Activated CD4-positive, alpha-beta T cell treated with anti-CD3 and anti-CD28 coated beads for 36 hours (primary cell): Measurements from ENCODE around the gene ARMC12. TPM values are rescaled to one million over a fixed set of nuclear protein-coding genes. Genes with fewer than 3 reads are reported as not detected.
A peak's percentile ranks its signal among the peaks of the same experiment; 100 is the strongest.

Experiments
- ATAC-seq: fragments of 200-7000 bp; cut with Tn5 transposase; one replicate; pipeline ENCODE4 v1.10.0; 2021; ENCODE audit warnings: mild to moderate bottlenecking, moderate library complexity
- CTCF ChIA-PET: fragments of 350-600 bp; sonication (Branson Sonifier 250); formaldehyde crosslinking; loops from one replicate; lab custom pipeline; 2021; ENCODE audit warnings: antibody characterized with exemption; lab: Charles Lee
- POLR2A ChIA-PET: fragments of 350-600 bp; sonication (Branson Sonifier 250); formaldehyde crosslinking; loops from one replicate; lab custom pipeline; 2021; ENCODE audit warnings: antibody characterized with exemption, inconsistent platforms; lab: Charles Lee
- DNase-seq: peaks from one replicate; pipeline ENCODE4 v3.0.0-alpha.2; 2020
- H3K27ac Mint-ChIP-seq: one replicate; pipeline ENCODE4 v1.8.0; 2021; ENCODE audit warnings: mixed read lengths
- H3K27me3 Mint-ChIP-seq: one replicate; pipeline ENCODE4 v1.8.0; 2021; ENCODE audit warnings: mixed read lengths
- H3K36me3 Mint-ChIP-seq: one replicate; pipeline ENCODE4 v1.8.0; 2021; ENCODE audit warnings: low read depth, mixed read lengths
- H3K4me1 Mint-ChIP-seq: one replicate; pipeline ENCODE4 v1.8.0; 2021; ENCODE audit warnings: mixed read lengths
- H3K4me3 Mint-ChIP-seq: one replicate; pipeline ENCODE4 v1.8.0; 2021; ENCODE audit warnings: mild to moderate bottlenecking, moderate library complexity, mixed read lengths
- H3K9me3 Mint-ChIP-seq: one replicate; pipeline ENCODE4 v1.8.0; 2021; ENCODE audit warnings: low read depth, mixed read lengths
- intact Hi-C, 2 experiments: fragments of 100-400 bp; cut with DNase I in 1 of 2; cut with micrococcal nuclease in 1 of 2; formaldehyde crosslinking; loops; one replicate each; pipeline versions ENCODE4 v1.14.2 to v1.15.1; 2022 to 2024; cut with DNase I, micrococcal nuclease
- total RNA-seq, 2 experiments: library from RNA; stranded (reverse); gene quantifications; one replicate each; pipeline ENCODE4 v1.2.3, GENCODE V29; 2021

Gene ARMC12
- total RNA-seq, 2 experiments from 2014 or later = 1.3 to 3.0 TPM

- DNase-seq (peak; percentile 75), ATAC-seq (peak; percentile 96)
- intact Hi-C loops = no loop called here
- no peak overlapping the region for H3K4me3 Mint-ChIP-seq
- peaks cover 2% of the 10 kb centered on the region for H3K9me3 Mint-ChIP-seq
- H3K4me1 Mint-ChIP-seq = peaks cover 21% of the 10 kb centered on the region
- H3K36me3 Mint-ChIP-seq = no peaks in the 10 kb centered on the region
- CTCF ChIA-PET = interaction anchor here (0.6 kb wide), 1 partner anchor 226 kb away, joined by 5 read pairs; no protein-coding TSS in a partner anchor
- no peaks in the 10 kb centered on the region for H3K27me3 Mint-ChIP-seq
- POLR2A ChIA-PET = no interaction called here
- peak overlapping the region; percentile 63 for H3K27ac Mint-ChIP-seq
Observed at GRCh38 chr6:35751594-35751993, 14.8 kb downstream of the ARMC12 start.

GRCh38 chr6:35752330-35752729, 15.5 kb downstream of the ARMC12 start:
- Mint-ChIP-seq H3K4me1 (peaks cover 21% of the 10 kb centered on the region), H3K4me3 (no peak overlapping the region), H3K27ac (no peak overlapping the region), H3K9me3 (peaks cover 2% of the 10 kb centered on the region), H3K27me3 (peaks cover under 1% of the 10 kb centered on the region), H3K36me3 (no peaks in the 10 kb centered on the region)
- intact Hi-C loops = no loop called here
- no peak for DNase-seq
- ATAC-seq = no peak
- ChIA-PET POLR2A (interaction anchor here (0.7 kb wide), 1 partner anchor 691 kb away, joined by 6 read pairs; no protein-coding TSS in a partner anchor), CTCF (no interaction called here)

- H3K4me1 Mint-ChIP-seq = peaks cover 21% of the 10 kb centered on the region
- H3K36me3 Mint-ChIP-seq = no peaks in the 10 kb centered on the region
- H3K27me3 Mint-ChIP-seq = peaks cover 5% of the 10 kb centered on the region
- no peak overlapping the region for H3K27ac Mint-ChIP-seq
- ChIA-PET POLR2A (interaction anchor here (0.6 kb wide), 2 partner anchors 108 to 180 kb away, joined by 4 to 5 read pairs; no protein-coding TSS in a partner anchor), CTCF (interaction anchor here (0.6 to 1.9 kb wide), 9 partner anchors 9 to 940 kb away, joined by 3 to 5 read pairs (median 3); no protein-coding TSS in a partner anchor)
- ATAC-seq = no peak
- no peak for DNase-seq
- no peaks in the 10 kb centered on the region for H3K9me3 Mint-ChIP-seq
- intact Hi-C loops = no loop called here
- H3K4me3 Mint-ChIP-seq = no peak overlapping the region
Observed at GRCh38 chr6:35754452-35755277, 17.8 kb downstream of the ARMC12 start.

- DNase-seq (no peak), ATAC-seq (no peak)
- no peaks in the 10 kb centered on the region for H3K36me3 Mint-ChIP-seq
- intact Hi-C loops = no loop called here
- no peaks in the 10 kb centered on the region for H3K9me3 Mint-ChIP-seq
- ChIA-PET POLR2A (interaction anchor here (0.6 kb wide), 1 partner anchor 109 kb away, joined by 4 read pairs; no protein-coding TSS in a partner anchor), CTCF (interaction anchor here (0.6 to 1.9 kb wide), 6 partner anchors 8 to 187 kb away, joined by 3 to 5 read pairs (median 3); no protein-coding TSS in a partner anchor)
- no peak overlapping the region for H3K4me3 Mint-ChIP-seq
- peaks cover 18% of the 10 kb centered on the region for H3K4me1 Mint-ChIP-seq
- H3K27ac Mint-ChIP-seq = no peak overlapping the region
- H3K27me3 Mint-ChIP-seq = peaks cover 9% of the 10 kb centered on the region
Observed at GRCh38 chr6:35755278-35755924, 18.6 kb downstream of the ARMC12 start.

- CTCF ChIA-PET = interaction anchor here (0.6 to 1.1 kb wide), 5 partner anchors 172 to 234 kb away, joined by 3 to 6 read pairs (median 3); no protein-coding TSS in a partner anchor
- H3K4me3 Mint-ChIP-seq = no peak overlapping the region
- DNase-seq (peak; percentile 33), ATAC-seq (peak; percentile 44)
- no peaks in the 10 kb centered on the region for H3K9me3 Mint-ChIP-seq
- intact Hi-C loops = no loop called here
- no peaks in the 10 kb centered on the region for H3K36me3 Mint-ChIP-seq
- H3K27ac Mint-ChIP-seq = no peak overlapping the region
- POLR2A ChIA-PET = no interaction called here
- peaks cover 17% of the 10 kb centered on the region for H3K27me3 Mint-ChIP-seq
- no peaks in the 10 kb centered on the region for H3K4me1 Mint-ChIP-seq
Observed at GRCh38 chr6:35757456-35758123, 20.8 kb downstream of the ARMC12 start.

- Mint-ChIP-seq H3K27ac (no peak overlapping the region), H3K36me3 (no peaks in the 10 kb centered on the region), H3K27me3 (peaks cover 33% of the 10 kb centered on the region), H3K9me3 (no peaks in the 10 kb centered on the region), H3K4me1 (peaks cover 6% of the 10 kb centered on the region), H3K4me3 (no peak overlapping the region)
- ChIA-PET POLR2A (no interaction called here), CTCF (interaction anchor here (0.6 kb wide), 1 partner anchor 117 kb away, joined by 3 read pairs; no protein-coding TSS in a partner anchor)
- no peak for ATAC-seq
- no peak for DNase-seq
- intact Hi-C loops = no loop called here
Observed at GRCh38 chr6:35759426-35759825, 22.6 kb downstream of the ARMC12 start.

GRCh38 chr6:35765739-35766138, 28.9 kb downstream of the ARMC12 start:
- Mint-ChIP-seq H3K36me3 (no peaks in the 10 kb centered on the region), H3K4me1 (peaks cover 6% of the 10 kb centered on the region), H3K27ac (no peak overlapping the region), H3K27me3 (peaks cover 28% of the 10 kb centered on the region), H3K9me3 (no peaks in the 10 kb centered on the region), H3K4me3 (no peak overlapping the region)
- ATAC-seq = no peak
- ChIA-PET CTCF (interaction anchor here (1.4 kb wide), 1 partner anchor 213 kb away, joined by 3 read pairs; no protein-coding TSS in a partner anchor), POLR2A (no interaction called here)
- intact Hi-C loops = loop anchor here in 1 of 2 experiments (10.0 kb wide), 1 partner anchor 189 kb away; no protein-coding TSS in a partner anchor
- DNase-seq = no peak

- ChIA-PET POLR2A (no interaction called here), CTCF (interaction anchor here (1.6 kb wide), 1 partner anchor 15 kb away, joined by 3 read pairs; no protein-coding TSS in a partner anchor)
- intact Hi-C loops = loop anchor here in 1 of 2 experiments (10.0 kb wide), 1 partner anchor 186 kb away; no protein-coding TSS in a partner anchor
- DNase-seq (no peak), ATAC-seq (no peak)
- Mint-ChIP-seq H3K27ac (no peak overlapping the region), H3K36me3 (no peaks in the 10 kb centered on the region), H3K4me3 (no peak overlapping the region), H3K4me1 (peaks cover 3% of the 10 kb centered on the region), H3K27me3 (peaks cover 8% of the 10 kb centered on the region), H3K9me3 (no peaks in the 10 kb centered on the region)
Observed at GRCh38 chr6:35769211-35769610, 32.4 kb downstream of the ARMC12 start.

GRCh38 chr6:35771343-35771627, 34.5 kb downstream of the ARMC12 start:
- Mint-ChIP-seq H3K27ac (no peak overlapping the region), H3K4me3 (no peak overlapping the region), H3K4me1 (no peaks in the 10 kb centered on the region), H3K9me3 (no peaks in the 10 kb centered on the region), H3K36me3 (no peaks in the 10 kb centered on the region), H3K27me3 (peaks cover 14% of the 10 kb centered on the region)
- CTCF ChIA-PET = interaction anchor here (0.6 kb wide), 1 partner anchor 853 kb away, joined by 3 read pairs; no protein-coding TSS in a partner anchor
- ATAC-seq = no peak
- intact Hi-C loops = no loop called here
- no peak for DNase-seq
- POLR2A ChIA-PET = no interaction called here

- no peak for DNase-seq
- H3K4me1 Mint-ChIP-seq = peaks cover 5% of the 10 kb centered on the region
- ChIA-PET POLR2A (no interaction called here), CTCF (no interaction called here)
- H3K27ac Mint-ChIP-seq = no peak overlapping the region
- no peaks in the 10 kb centered on the region for H3K9me3 Mint-ChIP-seq
- no peaks in the 10 kb centered on the region for H3K36me3 Mint-ChIP-seq
- H3K27me3 Mint-ChIP-seq = peaks cover 23% of the 10 kb centered on the region
- ATAC-seq = no peak
- intact Hi-C loops = no loop called here
- no peak overlapping the region for H3K4me3 Mint-ChIP-seq
Observed at GRCh38 chr6:35774116-35774794, 37.4 kb downstream of the ARMC12 start.
